ENCODE results near the gene FAS. TPM values are rescaled to one million over a fixed set of nuclear protein-coding genes. Genes with fewer than 3 reads are reported as not detected.
A peak's percentile ranks its signal among the peaks of the same experiment; 100 is the strongest.

Gene FAS
- total and polyA plus RNA-seq, 3 donors from 2014 or later = 9.3 to 16.2 (median 10.7) TPM

- no peak for TF ChIP-seq POLR2A (IDR thresholded peaks at IDR 0.05)
- no peak for TF ChIP-seq CTCF (IDR thresholded peaks at IDR 0.05)
- Histone ChIP-seq H3K9me3 (no peaks in the 10 kb centered on the region), H3K36me3 (ENCODE audit: low read depth, missing control alignments) (no peaks in the 10 kb centered on the region), H3K4me1 (peaks cover 36% of the 10 kb centered on the region), H3K4me3 (no peak overlapping the region), H3K27ac (peak overlapping the region; percentile 46 to 79), H3K27me3 (no peaks in the 10 kb centered on the region)
- intact Hi-C loops (cut with DNase I; ENCODE audit: low total_unique reads) = no loop called here
- 72 to 74% methylated on average over 4 of the region's 4 CpGs for WGBS, 2 donors
- DNase-seq = no peak
These were observed 11.0 kb upstream of the FAS start for GRCh38 chr10:88979603-88980002.

- WGBS, 2 donors = 65 to 68% methylated on average over 4 of the region's 4 CpGs
- no peak overlapping the region for H3K4me3 ChIP-seq
- H3K36me3 ChIP-seq (ENCODE audit: low read depth, missing control alignments) = no peaks in the 10 kb centered on the region
- DNase-seq = no peak
- peaks cover 36% of the 10 kb centered on the region for H3K4me1 ChIP-seq
- peak overlapping the region; percentile 46 to 79 for H3K27ac ChIP-seq
- intact Hi-C loops (cut with DNase I; ENCODE audit: low total_unique reads) = no loop called here
- TF ChIP-seq CTCF (IDR thresholded peaks at IDR 0.05) (no peak), POLR2A (IDR thresholded peaks at IDR 0.05) (no peak)
- H3K9me3 ChIP-seq = no peaks in the 10 kb centered on the region
- H3K27me3 ChIP-seq = no peaks in the 10 kb centered on the region
These were observed 10.4 kb upstream of the FAS start for GRCh38 chr10:88980247-88980646.

GRCh38 chr10:88980800-88981199 is 9.8 kb upstream of the FAS start:
- TF ChIP-seq CTCF (IDR thresholded peaks at IDR 0.05) = no peak
- TF ChIP-seq POLR2A (IDR thresholded peaks at IDR 0.05) = no peak
- intact Hi-C loops (cut with DNase I; ENCODE audit: low total_unique reads) = no loop called here
- no peaks in the 10 kb centered on the region for H3K27me3 ChIP-seq
- H3K36me3 ChIP-seq (ENCODE audit: low read depth, missing control alignments) = no peaks in the 10 kb centered on the region
- peaks cover 36% of the 10 kb centered on the region for H3K4me1 ChIP-seq
- no peak overlapping the region for H3K4me3 ChIP-seq
- H3K9me3 ChIP-seq = no peaks in the 10 kb centered on the region
- 57 to 61% methylated on average over 4 of the region's 4 CpGs for WGBS, 2 donors
- DNase-seq = no peak
- peak overlapping the region; percentile 46 to 79 for H3K27ac ChIP-seq

- H3K9me3 ChIP-seq = no peaks in the 10 kb centered on the region
- no peaks in the 10 kb centered on the region for H3K27me3 ChIP-seq
- intact Hi-C loops (cut with DNase I; ENCODE audit: low total_unique reads) = no loop called here
- no peak overlapping the region for H3K4me3 ChIP-seq
- WGBS, 2 donors = 54 to 56% methylated on average over 5 of the region's 5 CpGs
- TF ChIP-seq POLR2A (IDR thresholded peaks at IDR 0.05) (no peak), CTCF (IDR thresholded peaks at IDR 0.05) (no peak)
- H3K27ac ChIP-seq = peak overlapping the region; percentile 46 to 79
- H3K4me1 ChIP-seq = peaks cover 36% of the 10 kb centered on the region
- no peak for DNase-seq
- no peaks in the 10 kb centered on the region for H3K36me3 ChIP-seq (ENCODE audit: low read depth, missing control alignments)
These were observed 9.2 kb upstream of the FAS start for GRCh38 chr10:88981435-88981834.

GRCh38 chr10:88982366-88982765 is 8.2 kb upstream of the FAS start:
- no peaks in the 10 kb centered on the region for H3K9me3 ChIP-seq
- TF ChIP-seq POLR2A (IDR thresholded peaks at IDR 0.05) (no peak), CTCF (IDR thresholded peaks at IDR 0.05) (no peak)
- peaks cover 36% of the 10 kb centered on the region for H3K4me1 ChIP-seq
- H3K4me3 ChIP-seq = no peak overlapping the region
- no peaks in the 10 kb centered on the region for H3K27me3 ChIP-seq
- H3K36me3 ChIP-seq (ENCODE audit: low read depth, missing control alignments) = no peaks in the 10 kb centered on the region
- peak overlapping the region; percentile 46 to 79 for H3K27ac ChIP-seq
- 37 to 59% methylated on average over 2 of the region's 2 CpGs for WGBS, 2 donors
- DNase-seq = peak; percentile 42
- intact Hi-C loops (cut with DNase I; ENCODE audit: low total_unique reads) = no loop called here
